GM19043 (cell line): ENCODE measurements around the gene ZMYND15.

Experiments
- ATAC-seq: cut with Tn5 transposase; IDR thresholded peaks from one replicate; pipeline ENCODE4 v1.9.1; 2021; ENCODE audit warnings: low read depth; ENCODE audit not compliant: unreplicated experiment

ZMYND15 gene

GRCh38 chr17:4715063-4715744 lies 24.4 kb upstream of the ZMYND15 start:
- ATAC-seq = no peak

GRCh38 chr17:4716081-4716480 lies 23.6 kb upstream of the ZMYND15 start:
- no peak for ATAC-seq

GRCh38 chr17:4717791-4718190 lies 21.8 kb upstream of the ZMYND15 start:
- no peak for ATAC-seq

DNA sequence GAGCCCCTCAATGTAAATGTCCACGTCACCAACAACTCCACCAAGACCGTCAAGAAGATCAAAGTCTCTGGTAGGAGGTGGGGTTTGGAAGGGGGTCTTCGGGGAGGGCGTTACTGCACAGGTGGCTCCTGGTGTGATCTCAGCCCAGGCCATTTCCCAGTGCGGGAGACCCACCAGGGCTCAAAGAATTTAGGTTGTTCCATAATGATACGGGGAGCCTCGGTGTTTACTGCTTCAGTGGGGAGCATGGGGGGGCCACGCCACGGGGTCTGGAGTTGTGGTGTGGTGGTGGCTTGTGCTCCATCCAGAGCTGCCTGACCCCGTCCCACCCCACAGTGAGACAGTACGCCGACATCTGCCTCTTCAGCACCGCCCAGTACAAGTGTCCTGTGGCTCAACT lies 21.4 kb upstream of the ZMYND15 start:
- no peak for ATAC-seq

DNA sequence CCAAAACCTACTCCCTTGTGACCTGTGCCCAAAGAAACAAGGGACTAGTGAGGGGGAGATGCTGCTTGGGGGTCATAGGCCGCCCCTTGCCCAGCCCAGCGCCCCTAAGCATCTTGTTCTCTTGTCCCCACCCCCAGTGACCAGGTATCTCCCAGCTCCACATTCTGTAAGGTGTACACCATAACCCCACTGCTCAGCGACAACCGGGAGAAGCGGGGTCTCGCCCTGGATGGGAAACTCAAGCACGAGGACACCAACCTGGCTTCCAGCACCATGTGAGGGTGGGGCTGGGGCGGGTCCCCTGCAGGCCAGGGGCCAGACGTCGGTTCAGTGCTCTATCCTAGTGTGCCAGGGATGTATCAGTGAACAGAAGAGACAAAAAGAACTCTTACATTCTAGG lies 20.5 kb upstream of the ZMYND15 start:
- ATAC-seq = no peak

DNA sequence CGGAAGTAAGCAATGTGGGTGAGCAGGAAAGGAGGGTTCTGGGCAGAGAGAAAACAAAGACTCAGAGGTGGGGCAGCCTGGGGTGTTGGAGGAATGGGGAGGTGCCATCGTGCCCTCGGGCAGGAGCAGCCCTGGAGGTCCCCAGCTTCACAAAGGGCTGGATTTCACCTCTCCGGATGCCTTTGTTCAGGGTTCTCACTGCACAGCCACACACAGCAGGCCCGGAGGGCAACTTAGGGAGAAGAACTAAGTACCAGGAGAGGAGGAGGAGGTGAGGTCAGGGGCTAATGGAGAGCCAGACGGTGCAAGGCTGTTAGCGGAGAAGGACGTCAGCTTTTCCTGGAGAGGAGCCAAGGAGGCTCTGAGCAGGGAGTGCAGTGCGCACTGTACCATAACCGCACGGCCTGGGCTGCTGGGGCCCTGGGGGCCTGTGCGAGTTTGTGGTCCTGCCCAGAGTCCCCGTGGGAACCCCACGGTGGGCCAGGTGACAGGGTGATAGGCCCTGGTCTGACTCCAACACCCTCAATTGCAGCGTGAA lies 19.9 kb upstream of the ZMYND15 start:
- ATAC-seq = no peak

DNA sequence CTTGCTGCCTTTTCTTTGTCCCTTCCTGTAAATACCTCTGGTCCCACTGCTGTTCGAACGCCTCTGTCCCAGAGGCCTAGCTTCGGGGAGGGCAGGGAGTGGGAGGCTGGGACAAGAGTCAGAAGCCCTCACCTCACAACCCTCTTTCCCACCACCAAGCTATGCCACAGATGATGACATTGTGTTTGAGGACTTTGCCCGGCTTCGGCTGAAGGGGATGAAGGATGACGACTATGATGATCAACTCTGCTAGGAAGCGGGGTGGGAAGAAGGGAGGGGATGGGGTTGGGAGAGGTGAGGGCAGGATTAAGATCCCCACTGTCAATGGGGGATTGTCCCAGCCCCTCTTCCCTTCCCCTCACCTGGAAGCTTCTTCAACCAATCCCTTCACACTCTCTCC lies 18.8 kb upstream of the ZMYND15 start:
- ATAC-seq = no peak

- no peak for ATAC-seq
Observed at GRCh38 chr17:4721203-4722135, 18.2 kb upstream of the ZMYND15 start.

DNA sequence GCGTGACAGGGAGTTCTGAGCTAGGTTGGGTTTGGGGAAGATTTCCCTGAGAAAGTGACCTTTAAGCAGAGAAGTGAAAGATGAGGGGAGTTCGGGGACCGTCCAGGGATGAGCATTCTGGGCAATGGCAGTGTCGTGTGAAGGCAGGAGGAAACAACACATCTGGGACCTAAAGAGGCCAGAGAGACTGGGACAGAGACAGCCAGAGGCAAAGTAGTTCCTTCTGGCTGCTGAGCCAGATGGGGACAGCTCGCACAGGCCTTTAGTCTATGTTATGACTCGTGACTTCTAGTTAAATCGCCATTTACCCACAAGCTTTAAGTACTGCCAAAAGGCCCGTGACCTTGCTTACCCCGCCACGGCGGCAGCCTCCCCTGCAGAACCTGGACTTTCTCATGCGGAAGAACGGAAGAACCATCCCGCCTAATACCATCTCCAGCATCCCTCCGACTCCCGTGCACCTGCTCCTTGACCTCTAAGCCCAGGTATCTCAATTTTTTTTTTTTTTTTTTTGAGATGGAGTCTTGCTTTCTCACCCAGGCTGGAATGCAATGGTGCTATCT lies 16.9 kb upstream of the ZMYND15 start:
- ATAC-seq = no peak

GRCh38 chr17:4724650-4725049 lies 15.0 kb upstream of the ZMYND15 start:
- ATAC-seq = no peak

GRCh38 chr17:4725646-4726310 lies 13.9 kb upstream of the ZMYND15 start:
- no peak for ATAC-seq

- ATAC-seq = no peak
Observed at GRCh38 chr17:4728124-4728523, 11.5 kb upstream of the ZMYND15 start.

DNA sequence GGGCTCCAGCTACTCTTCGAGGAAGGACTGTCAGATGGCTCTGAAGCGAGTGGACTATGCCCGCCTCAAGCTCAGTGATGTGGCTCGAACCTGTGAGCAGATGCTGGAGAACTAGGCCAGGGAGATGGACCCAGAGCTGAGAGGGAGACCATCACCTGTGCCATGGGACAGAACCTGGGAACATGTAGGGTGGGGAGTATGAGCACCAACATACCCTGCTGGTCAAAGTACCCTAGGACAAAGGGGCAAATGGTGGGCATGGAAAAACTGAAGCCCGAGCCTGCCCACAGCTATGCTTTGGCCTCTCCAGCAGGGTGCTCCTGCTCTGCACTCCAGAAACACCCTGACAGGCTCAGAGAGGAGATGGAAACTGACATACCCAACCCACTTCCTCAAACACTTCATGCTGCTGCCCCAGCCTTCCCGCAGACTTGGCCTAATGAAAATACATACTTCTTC lies 6.5 kb upstream of the ZMYND15 start:
- no peak for ATAC-seq

DNA sequence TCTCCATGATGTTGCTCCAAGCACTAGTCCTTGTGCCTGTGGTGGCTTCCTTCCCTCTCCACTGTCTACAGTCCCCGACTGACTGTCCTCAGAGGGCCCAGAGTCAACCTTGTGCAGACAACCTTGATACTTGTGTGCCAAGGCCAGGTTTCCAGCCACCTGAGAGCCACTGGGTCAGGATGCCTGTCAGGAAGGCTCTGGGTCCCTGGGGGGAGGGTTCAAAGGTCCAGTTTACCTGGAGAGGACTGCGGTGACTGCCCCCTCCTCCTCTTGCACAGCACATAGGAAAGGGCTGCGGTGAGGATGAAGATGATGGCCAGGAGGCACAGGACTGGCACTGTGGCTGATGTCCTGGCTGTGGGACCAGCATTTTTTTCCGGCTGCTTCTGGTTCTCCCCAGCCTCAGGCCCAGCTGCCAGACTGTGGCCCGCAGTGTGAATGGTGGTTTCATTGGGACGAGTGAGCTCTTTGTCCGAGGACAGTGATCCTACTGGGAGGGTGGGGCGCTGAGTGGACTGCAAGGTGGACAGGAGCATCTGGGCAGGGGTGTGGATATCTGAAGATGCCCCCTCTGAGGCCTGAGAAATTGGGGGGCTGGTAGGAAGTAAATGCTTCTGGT lies 4.7 kb upstream of the ZMYND15 start:
- no peak for ATAC-seq

GRCh38 chr17:4735876-4736651 lies 3.6 kb upstream of the ZMYND15 start:
- no peak for ATAC-seq

DNA sequence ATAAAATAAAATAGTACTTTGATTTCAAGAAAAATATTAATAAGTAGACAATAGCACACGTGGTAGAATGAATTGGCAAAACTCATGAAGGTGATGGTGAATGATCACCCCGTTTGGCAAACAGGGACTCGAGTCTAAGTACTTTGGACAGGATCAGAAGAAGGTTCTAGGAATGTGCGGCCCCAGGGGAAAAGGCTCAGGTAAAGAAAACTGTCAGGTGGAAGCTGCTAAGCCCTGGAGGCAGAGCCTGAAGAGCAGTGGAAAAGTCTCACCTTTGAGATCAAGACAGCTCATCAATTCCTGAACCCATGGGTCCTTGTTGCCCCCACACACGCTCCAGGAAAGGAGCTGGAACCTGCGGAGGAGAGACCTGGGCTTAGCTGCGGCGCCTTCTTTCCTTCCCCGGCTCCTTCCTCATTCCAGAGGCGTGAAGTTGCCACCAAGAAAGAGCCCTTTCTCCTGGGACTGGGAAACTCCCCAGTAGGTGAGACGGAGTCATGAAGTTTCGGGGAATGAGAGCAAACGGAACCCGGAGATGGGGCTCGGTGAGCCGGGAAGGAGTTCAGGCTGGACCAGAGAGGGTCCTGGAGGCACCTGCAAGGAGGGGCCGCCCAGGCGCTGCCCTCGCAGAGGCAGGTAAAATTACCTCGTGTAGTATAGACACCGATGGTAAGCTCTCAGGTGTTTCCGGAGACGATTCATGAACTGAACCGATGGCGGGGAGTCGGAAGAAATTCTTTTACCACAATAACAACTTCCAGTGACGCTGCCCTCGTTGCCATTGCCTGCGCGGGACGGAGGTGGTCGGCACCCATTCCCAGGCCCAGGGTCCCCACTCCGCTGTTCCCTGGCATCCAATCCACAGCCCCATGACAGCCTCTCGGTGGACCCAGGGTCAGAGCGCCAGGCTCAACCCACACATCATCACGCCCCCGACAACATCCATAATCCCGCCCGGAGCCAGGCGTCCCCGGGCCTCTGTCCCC lies 1.2 kb upstream of the ZMYND15 start:
- no peak for ATAC-seq

GRCh38 chr17:4740025-4740351 lies 355 bp downstream of the ZMYND15 start:
- ATAC-seq = no peak

GRCh38 chr17:4740584-4740983 lies 951 bp downstream of the ZMYND15 start:
- no peak for ATAC-seq
